ENCODE measurements around the gene MTA1. TPM values are rescaled to one million over a fixed set of nuclear protein-coding genes. Genes with fewer than 3 reads are reported as not detected.

Gene MTA1
- total RNA-seq, 6 donors from 2014 or later, result 64.8 to 315 (median 94.9) TPM

DNA sequence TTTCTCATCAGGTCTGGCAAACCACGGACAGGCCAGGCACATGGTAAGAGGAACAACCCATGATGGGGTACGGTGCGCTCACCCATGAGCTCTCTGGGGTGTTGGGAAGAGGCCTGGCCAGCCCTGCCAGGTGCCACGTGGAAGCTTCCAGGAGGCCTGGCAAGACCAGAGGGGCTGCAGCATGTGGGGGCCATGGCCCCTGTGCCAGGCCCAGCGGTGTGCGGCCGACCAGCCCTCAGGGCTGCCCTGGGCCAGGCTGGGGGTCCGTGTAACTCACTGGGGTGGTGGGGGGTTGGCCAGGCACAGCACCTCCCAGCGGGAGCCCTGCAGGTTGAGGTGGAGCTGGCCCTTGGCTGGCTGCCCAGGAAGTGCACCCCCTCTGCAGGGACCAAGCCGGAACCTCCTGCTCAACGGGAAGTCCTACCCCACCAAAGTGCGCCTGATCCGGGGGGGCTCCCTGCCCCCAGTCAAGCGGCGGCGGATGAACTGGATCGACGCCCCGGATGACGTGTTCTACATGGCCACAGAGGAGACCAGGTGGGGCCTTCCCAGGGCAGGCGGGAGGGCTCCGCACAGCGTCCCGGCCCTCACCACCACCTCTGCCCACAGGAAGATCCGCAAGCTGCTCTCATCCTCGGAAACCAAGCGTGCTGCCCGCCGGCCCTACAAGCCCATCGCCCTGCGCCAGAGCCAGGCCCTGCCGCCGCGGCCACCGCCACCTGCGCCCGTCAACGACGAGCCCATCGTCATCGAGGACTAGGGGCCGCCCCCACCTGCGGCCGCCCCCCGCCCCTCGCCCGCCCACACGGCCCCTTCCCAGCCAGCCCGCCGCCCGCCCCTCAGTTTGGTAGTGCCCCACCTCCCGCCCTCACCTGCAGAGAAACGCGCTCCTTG is 50.1 kb downstream of the MTA1 start:
- DNase-seq, result peak in 1 of 2 donors; percentile 85
- H3K27ac ChIP-seq, result peak overlapping the region in 2 of 4 donors; percentile 40 to 61
- no peak for ATAC-seq (ENCODE audit: low FRiP score in 2 of 2)

DNA sequence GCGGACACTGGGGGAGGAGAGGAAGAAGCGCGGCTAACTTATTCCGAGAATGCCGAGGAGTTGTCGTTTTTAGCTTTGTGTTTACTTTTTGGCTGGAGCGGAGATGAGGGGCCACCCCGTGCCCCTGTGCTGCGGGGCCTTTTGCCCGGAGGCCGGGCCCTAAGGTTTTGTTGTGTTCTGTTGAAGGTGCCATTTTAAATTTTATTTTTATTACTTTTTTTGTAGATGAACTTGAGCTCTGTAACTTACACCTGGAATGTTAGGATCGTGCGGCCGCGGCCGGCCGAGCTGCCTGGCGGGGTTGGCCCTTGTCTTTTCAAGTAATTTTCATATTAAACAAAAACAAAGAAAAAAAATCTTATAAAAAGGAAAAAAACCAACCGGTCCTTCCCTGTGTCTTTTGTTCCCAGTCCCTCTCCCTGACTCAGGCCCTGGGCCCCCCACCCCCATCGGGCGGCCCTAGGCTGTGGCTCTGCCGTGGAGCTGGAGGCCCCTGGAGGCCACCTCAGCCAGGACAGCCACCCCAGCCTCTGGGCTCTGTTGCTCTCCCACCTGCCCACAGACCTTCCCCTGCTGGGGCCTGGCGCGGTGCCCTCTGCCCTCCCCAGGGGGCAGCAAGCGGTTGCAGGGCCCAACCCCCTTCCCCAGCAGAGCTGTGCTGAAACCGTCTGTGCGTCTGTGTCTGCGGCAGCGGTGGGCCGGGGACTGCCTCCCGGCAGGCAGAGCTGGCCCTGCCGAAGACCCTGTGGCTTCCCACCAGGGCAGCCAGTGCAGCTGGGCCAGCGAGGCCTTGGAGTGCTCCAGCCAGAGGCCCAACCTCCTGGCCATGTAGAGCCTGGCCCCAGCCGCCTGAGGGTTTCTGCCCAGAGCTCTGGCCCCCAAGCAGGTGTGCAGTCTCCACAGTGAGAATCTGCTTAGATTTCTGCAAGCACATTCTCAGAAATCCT is 51.0 kb downstream of the MTA1 start:
- TF ChIP-seq, protein P1, sequence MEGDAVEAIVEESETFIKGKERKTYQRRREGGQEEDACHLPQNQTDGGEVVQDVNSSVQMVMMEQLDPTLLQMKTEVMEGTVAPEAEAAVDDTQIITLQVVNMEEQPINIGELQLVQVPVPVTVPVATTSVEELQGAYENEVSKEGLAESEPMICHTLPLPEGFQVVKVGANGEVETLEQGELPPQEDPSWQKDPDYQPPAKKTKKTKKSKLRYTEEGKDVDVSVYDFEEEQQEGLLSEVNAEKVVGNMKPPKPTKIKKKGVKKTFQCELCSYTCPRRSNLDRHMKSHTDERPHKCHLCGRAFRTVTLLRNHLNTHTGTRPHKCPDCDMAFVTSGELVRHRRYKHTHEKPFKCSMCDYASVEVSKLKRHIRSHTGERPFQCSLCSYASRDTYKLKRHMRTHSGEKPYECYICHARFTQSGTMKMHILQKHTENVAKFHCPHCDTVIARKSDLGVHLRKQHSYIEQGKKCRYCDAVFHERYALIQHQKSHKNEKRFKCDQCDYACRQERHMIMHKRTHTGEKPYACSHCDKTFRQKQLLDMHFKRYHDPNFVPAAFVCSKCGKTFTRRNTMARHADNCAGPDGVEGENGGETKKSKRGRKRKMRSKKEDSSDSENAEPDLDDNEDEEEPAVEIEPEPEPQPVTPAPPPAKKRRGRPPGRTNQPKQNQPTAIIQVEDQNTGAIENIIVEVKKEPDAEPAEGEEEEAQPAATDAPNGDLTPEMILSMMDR (IDR thresholded peaks at IDR 0.05), result no peak
- TF ChIP-seq EP300 (IDR thresholded peaks at IDR 0.05), result no peak
- TF ChIP-seq POLR2A (IDR thresholded peaks at IDR 0.05), result no peak
- TF ChIP-seq POLR2AphosphoS5 (IDR thresholded peaks at IDR 0.05), result no peak
- Histone ChIP-seq H3K4me3 (no peak overlapping the region), H3K27me3 (peaks cover 0 to 9% (median 3%) of the 10 kb centered on the region in 4 donors), H3K36me3 (peaks cover 6 to 41% (median 30%) of the 10 kb centered on the region in 4 donors), H3K9me3 (no peaks in the 10 kb centered on the region), H3K27ac (peak overlapping the region; percentile 22 to 93 (median 54)), H3K4me1 (peaks cover 39 to 64% (median 47%) of the 10 kb centered on the region in 4 donors)
- peak in 1 of 2 donors; percentile 85 for DNase-seq
- 84 to 86% methylated on average over 32 to 33 of the region's 34 CpGs for WGBS, 2 donors
- ATAC-seq (ENCODE audit: low FRiP score in 2 of 2), result no peak

More for the DNA sequence above, 50.1 kb downstream of the MTA1 start:
- Histone ChIP-seq H3K9me3 (no peaks in the 10 kb centered on the region), H3K4me1 (peaks cover 38 to 57% (median 48%) of the 10 kb centered on the region in 4 donors), H3K27me3 (peaks cover 0 to under 1% (median under 1%) of the 10 kb centered on the region in 4 donors), H3K36me3 (peaks cover 6 to 49% (median 38%) of the 10 kb centered on the region in 4 donors), H3K4me3 (no peak overlapping the region)
- TF ChIP-seq, protein P1 (IDR thresholded peaks at IDR 0.05), result no peak
- TF ChIP-seq POLR2A (IDR thresholded peaks at IDR 0.05) (no peak), POLR2AphosphoS5 (IDR thresholded peaks at IDR 0.05) (no peak), EP300 (IDR thresholded peaks at IDR 0.05) (no peak)
- WGBS, 2 donors, result 76 to 88% methylated on average over 21 to 49 of the region's 54 CpGs

DNA sequence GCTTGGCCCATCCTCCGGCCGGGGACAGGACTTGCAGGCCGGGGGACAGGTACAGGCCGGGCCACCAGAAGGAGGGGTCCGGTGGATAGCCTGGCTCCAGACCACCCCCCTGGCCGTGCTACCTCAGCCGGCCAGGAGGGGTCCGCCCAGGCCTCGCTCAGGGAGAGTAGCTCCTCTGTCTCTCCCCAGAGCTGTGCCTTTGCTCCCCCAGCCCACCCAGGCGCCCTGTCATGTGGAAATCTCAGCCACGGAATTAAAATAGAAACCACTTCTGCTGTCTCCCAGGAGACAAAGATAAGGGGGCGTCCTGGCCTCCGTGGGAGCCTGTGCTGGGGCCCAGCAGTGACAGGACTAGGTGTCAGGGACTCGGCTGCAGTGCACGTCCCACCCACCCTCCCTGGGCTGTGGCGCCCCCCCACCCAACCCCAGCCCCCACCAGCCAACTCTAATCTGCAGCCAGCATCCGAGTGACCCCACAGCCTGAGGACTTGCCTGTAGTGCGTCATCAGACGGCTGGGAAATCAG is 51.7 kb downstream of the MTA1 start:
- Histone ChIP-seq H3K4me1 (peaks cover 41 to 67% (median 50%) of the 10 kb centered on the region in 4 donors), H3K36me3 (peaks cover 6 to 34% (median 24%) of the 10 kb centered on the region in 4 donors), H3K27me3 (peaks cover 0 to 11% (median 3%) of the 10 kb centered on the region in 4 donors), H3K27ac (peak overlapping the region; percentile 74 to 93 (median 87)), H3K4me3 (no peak overlapping the region), H3K9me3 (no peaks in the 10 kb centered on the region)
- WGBS, 2 donors, result 47 to 84% methylated on average over 3 to 12 of the region's 19 CpGs
- ATAC-seq (ENCODE audit: low FRiP score in 2 of 2) (no peak), DNase-seq (no peak)
- TF ChIP-seq POLR2AphosphoS5 (IDR thresholded peaks at IDR 0.05) (no peak), POLR2A (IDR thresholded peaks at IDR 0.05) (no peak)
- TF ChIP-seq, protein P1 (IDR thresholded peaks at IDR 0.05), result peak in 1 of 6 experiments; percentile 23

DNA sequence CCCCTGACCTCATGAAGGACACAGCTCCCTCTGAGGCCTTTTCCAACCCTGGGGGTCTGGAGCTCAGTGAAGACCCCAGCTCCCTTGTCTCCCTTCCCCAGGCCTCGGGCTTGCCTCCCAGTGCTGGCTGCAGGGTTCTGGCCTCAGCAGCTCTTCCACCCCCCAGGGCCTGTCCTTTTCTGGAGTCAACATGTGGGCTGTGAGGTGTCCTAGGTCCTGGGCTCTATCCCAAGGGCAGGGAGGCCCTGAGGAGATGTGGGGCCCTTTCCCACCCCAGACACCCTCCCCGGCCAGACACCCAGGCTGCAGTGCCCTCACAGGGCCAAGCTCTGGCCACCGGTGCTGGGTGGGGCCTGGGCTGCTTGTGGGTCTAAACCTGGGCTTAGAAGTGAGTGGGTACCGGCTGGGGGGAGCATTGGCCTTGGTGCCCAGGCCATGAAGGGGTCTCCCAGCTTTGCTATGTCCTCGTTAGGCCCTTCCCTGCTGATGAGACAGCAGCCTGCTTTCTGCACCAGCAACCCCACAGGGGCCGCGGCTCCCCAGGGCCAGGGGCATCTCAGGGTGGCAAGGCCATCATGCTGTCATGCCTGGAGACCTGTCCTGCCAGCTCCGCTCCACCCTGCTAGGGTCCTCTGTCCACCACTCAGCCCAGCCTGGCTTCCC is 52.3 kb downstream of the MTA1 start:
- TF ChIP-seq EP300 (IDR thresholded peaks at IDR 0.05) (no peak), POLR2AphosphoS5 (IDR thresholded peaks at IDR 0.05) (no peak), POLR2A (IDR thresholded peaks at IDR 0.05) (no peak)
- TF ChIP-seq, protein P1 (IDR thresholded peaks at IDR 0.05), result no peak
- Histone ChIP-seq H3K4me3 (no peak overlapping the region), H3K27ac (peak overlapping the region; percentile 74 to 93 (median 87)), H3K4me1 (peaks cover 46 to 73% (median 56%) of the 10 kb centered on the region in 4 donors), H3K36me3 (peaks cover 0 to 28% (median 18%) of the 10 kb centered on the region in 4 donors), H3K27me3 (peaks cover 0 to 11% (median 3%) of the 10 kb centered on the region in 4 donors), H3K9me3 (no peaks in the 10 kb centered on the region)
- WGBS, 2 donors, result 84% methylated on average over 2 of the region's 8 CpGs; no CpG with 5 or more reads in 1 of the 2 donors
- ATAC-seq (ENCODE audit: low FRiP score in 2 of 2), result no peak
- DNase-seq, result no peak

Measured in upper lobe of left lung (tissue), 6 donors.